BLaER1 treated with 17β-estradiol and CSF1 and Interleukin-3, amounts not matched to agents 10 nM and 100 nM (cell line): ENCODE data around the gene MYLK.

Source experiments
- H3K27ac ChIP-seq, 11 experiments: shearing (Covaris generic); formaldehyde crosslinking; 2 replicates each; pipeline ENCODE4 v1.8.1; 2022
- H3K27me3 ChIP-seq, 11 experiments: shearing (Covaris generic); formaldehyde crosslinking; 2 replicates each; pipeline ENCODE4 v1.8.1; 2022
- H3K36me3 ChIP-seq, 11 experiments: shearing (Covaris generic); formaldehyde crosslinking; 2 replicates each; pipeline ENCODE4 v1.8.1; 2022
- H3K4me1 ChIP-seq, 10 experiments: shearing (Covaris generic); formaldehyde crosslinking; 2 replicates each; pipeline ENCODE4 v1.8.1; 2022
- H3K4me2 ChIP-seq, 11 experiments: shearing (Covaris generic); formaldehyde crosslinking; 2 replicates each; pipeline ENCODE4 v1.8.1; 2022
- H3K4me3 ChIP-seq, 10 experiments: shearing (Covaris generic); formaldehyde crosslinking; 2 replicates each; pipeline ENCODE4 v1.8.1; 2022
- H3K9ac ChIP-seq, 11 experiments: shearing (Covaris generic); formaldehyde crosslinking; 2 replicates each; pipeline ENCODE4 v1.8.1; 2022
- H3K9me3 ChIP-seq, 11 experiments: shearing (Covaris generic); formaldehyde crosslinking; replicated peaks in 1 of 11; 2 replicates each; pipeline ENCODE4 v1.8.1; 2022
- H4K20me1 ChIP-seq, 11 experiments: shearing (Covaris generic); formaldehyde crosslinking; 2 replicates each; pipeline ENCODE4 v1.8.1; 2022
- Cebpa-rat ChIP-seq, 11 experiments: shearing (Covaris generic); IDR thresholded peaks; 2 replicates each; pipeline ENCODE4 v1.8.1; 2022

MYLK gene

DNA sequence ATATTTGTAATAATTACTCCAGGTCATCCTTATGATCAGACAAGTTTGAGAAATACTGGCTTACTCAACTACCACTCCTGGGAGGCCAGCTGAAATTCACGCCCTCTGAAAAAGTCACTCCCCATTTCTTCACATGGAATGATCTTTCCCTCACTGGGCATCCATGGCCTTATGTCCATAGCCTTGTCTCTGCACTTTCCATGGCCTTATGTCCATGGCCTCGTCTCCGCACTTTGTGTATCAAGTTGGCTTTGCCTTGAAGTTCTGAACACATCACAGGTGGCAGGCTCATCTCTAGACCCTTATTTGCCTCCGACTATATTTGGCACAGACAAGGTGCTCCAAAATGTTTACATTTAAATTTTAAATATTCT lies 241.2 kb downstream of the MYLK start:
- Histone ChIP-seq H3K9ac (no peak overlapping the region), H3K36me3 (peaks cover 0 to 81% (median 42%) of the 10 kb centered on the region in 11 experiments; a peak in 14 of 22 replicates), H3K27me3 (no peaks in the 10 kb centered on the region), H3K4me1 (peaks cover 0 to 4% (median 0%) of the 10 kb centered on the region in 10 experiments; a peak in 2 of 20 replicates), H3K9me3 (no peaks in the 10 kb centered on the region), H4K20me1 (no peaks in the 10 kb centered on the region), H3K27ac (no peak overlapping the region), H3K4me3 (no peak overlapping the region), H3K4me2 (no peak overlapping the region)
- TF ChIP-seq Cebpa-rat (IDR thresholded peaks at IDR 0.05): no peak

GRCh38 chr3:123642182-123642956 lies 241.8 kb downstream of the MYLK start:
- Histone ChIP-seq H3K4me2 (0 out of 22 replicates have a peak overlapping the region, but pooled peaks of 1 of the 11 experiments have one; percentile 11), H3K36me3 (peaks cover 0 to 81% (median 43%) of the 10 kb centered on the region in 11 experiments; a peak in 14 of 22 replicates), H3K9me3 (no peaks in the 10 kb centered on the region), H3K9ac (no peak overlapping the region), H3K4me3 (no peak overlapping the region), H3K4me1 (peaks cover 0 to 4% (median 0%) of the 10 kb centered on the region in 10 experiments; a peak in 2 of 20 replicates), H3K27ac (no peak overlapping the region), H4K20me1 (no peaks in the 10 kb centered on the region), H3K27me3 (no peaks in the 10 kb centered on the region)
- no peak for TF ChIP-seq Cebpa-rat (IDR thresholded peaks at IDR 0.05)

DNA sequence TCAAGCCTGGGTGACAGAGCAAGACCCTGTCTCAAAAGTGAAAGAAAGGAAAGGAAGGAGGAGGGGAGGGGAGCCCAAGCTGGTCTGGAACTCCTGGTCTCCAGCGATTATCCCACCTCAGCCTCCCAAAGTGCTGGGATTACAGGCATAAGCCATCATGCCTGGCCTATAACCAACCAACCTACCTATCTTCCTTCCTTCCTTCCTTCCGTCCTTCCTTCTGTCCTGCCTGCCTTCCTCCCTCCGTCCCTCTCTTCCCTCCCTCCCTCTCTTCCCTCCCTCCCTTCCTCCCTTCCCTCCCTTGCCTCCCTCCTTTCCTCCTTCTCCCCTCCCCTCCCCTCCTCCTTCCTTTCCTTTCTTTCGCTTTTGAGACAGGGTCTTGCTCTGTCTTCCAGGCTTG lies 242.6 kb downstream of the MYLK start:
- no peak overlapping the region for H3K9ac ChIP-seq
- H3K36me3 ChIP-seq: peaks cover 0 to 81% (median 41%) of the 10 kb centered on the region in 11 experiments; a peak in 13 of 22 replicates
- H3K4me1 ChIP-seq: peaks cover 0 to 4% (median 0%) of the 10 kb centered on the region in 10 experiments; a peak in 2 of 20 replicates
- no peak overlapping the region for H3K4me2 ChIP-seq
- no peaks in the 10 kb centered on the region for H3K27me3 ChIP-seq
- H4K20me1 ChIP-seq: no peaks in the 10 kb centered on the region
- H3K4me3 ChIP-seq: no peak overlapping the region
- no peak overlapping the region for H3K27ac ChIP-seq
- TF ChIP-seq Cebpa-rat (IDR thresholded peaks at IDR 0.05): no peak
- no peaks in the 10 kb centered on the region for H3K9me3 ChIP-seq

DNA sequence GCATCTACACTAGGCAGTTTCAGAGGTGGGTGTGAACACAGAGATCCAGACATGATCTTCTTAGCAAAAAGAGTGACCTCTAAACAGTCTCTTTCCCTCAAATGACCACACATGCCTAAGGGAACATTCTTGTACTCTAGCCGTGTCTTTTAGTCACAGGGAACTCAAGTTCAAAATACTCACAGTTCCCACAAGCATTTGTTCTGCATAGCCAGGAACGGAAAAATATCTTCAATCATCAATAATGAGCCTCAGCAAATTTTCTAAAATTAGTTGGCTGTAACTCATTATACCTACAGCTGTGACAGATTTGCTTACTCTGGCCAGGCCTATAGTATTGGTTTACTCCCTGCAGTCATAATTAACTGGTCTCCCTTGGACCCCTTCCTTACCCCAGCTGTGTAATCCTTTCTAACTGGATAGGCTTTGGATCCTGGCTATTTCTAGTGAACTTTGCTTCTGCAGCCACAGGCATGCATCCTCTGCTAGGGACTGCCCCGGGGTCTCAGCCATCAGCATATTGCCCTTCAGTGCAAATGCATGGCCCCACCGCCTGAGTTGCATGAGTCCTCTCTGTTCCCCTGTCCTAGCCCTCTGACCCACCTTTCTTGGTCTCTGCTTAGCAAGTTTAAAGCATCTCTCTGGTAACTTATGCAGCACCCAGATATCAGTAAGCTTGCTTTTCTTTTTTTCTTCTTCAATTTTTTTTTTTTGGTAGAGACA lies 243.2 kb downstream of the MYLK start:
- no peak for TF ChIP-seq Cebpa-rat (IDR thresholded peaks at IDR 0.05)
- Histone ChIP-seq H3K4me2 (no peak overlapping the region), H4K20me1 (no peaks in the 10 kb centered on the region), H3K27me3 (no peaks in the 10 kb centered on the region), H3K9me3 (no peaks in the 10 kb centered on the region), H3K9ac (no peak overlapping the region), H3K27ac (no peak overlapping the region), H3K4me3 (no peak overlapping the region), H3K4me1 (peaks cover 0 to 4% (median 0%) of the 10 kb centered on the region in 10 experiments; a peak in 2 of 20 replicates), H3K36me3 (peaks cover 0 to 81% (median 44%) of the 10 kb centered on the region in 11 experiments; a peak in 13 of 22 replicates)

DNA sequence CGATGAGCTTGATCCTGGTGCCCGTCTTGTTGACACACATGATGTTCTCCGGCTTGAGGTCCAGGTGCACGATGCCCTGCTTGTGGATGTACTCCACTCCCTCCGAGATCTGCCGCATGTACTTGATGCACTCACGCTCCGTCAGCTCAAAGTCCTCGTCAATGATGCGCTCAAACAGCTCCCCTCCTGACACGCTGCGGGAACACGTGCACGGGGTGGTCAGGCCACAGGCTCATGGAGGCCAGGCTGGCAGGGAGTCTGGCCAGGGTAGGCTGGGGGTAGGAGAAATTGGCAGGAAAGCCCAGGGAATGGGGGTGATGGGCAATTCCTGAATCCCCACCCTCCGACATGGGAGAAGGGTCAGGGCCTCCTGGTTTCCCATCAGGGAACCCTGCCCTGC lies 243.8 kb downstream of the MYLK start:
- Histone ChIP-seq H3K9me3 (no peaks in the 10 kb centered on the region), H3K9ac (no peak overlapping the region), H3K27me3 (no peaks in the 10 kb centered on the region), H4K20me1 (no peaks in the 10 kb centered on the region), H3K4me1 (peaks cover 0 to 6% (median under 1%) of the 10 kb centered on the region in 10 experiments; a peak in 10 of 20 replicates), H3K27ac (no peak overlapping the region), H3K4me3 (no peak overlapping the region), H3K4me2 (no peak overlapping the region), H3K36me3 (peaks cover 0 to 79% (median 44%) of the 10 kb centered on the region in 11 experiments; a peak in 13 of 22 replicates)
- no peak for TF ChIP-seq Cebpa-rat (IDR thresholded peaks at IDR 0.05)

- H4K20me1 ChIP-seq: no peaks in the 10 kb centered on the region
- H3K4me1 ChIP-seq: peaks cover 9 to 17% (median 12%) of the 10 kb centered on the region in 10 experiments
- no peak overlapping the region for H3K4me2 ChIP-seq
- no peaks in the 10 kb centered on the region for H3K9me3 ChIP-seq
- H3K27me3 ChIP-seq: no peaks in the 10 kb centered on the region
- H3K27ac ChIP-seq: no peak overlapping the region
- H3K9ac ChIP-seq: no peak overlapping the region
- TF ChIP-seq Cebpa-rat (IDR thresholded peaks at IDR 0.05): no peak
- no peak overlapping the region for H3K4me3 ChIP-seq
- peaks cover 0 to 74% (median 37%) of the 10 kb centered on the region in 11 experiments; a peak in 12 of 22 replicates for H3K36me3 ChIP-seq
Measured at GRCh38 chr3:123638936-123639689, 245.0 kb downstream of the MYLK start.

DNA sequence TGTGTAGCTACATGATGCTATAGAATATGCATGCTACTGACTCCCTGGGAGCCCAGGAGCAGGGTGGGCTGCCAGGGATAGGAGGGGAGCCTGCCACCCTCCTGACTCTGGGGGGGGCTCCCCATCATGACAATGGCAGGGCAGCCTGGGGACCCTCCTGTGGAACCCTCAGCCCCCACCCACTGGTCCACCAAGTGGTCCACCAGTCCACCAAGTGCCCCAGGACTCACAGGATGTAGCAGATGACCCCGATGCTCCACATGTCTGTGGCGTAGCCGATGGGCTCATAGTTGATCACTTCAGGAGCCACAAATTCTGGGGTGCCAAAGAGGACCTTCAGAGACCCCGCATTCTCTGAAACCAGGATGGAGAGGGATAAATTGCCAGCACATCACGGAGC lies 246.3 kb downstream of the MYLK start:
- peaks cover 11 to 21% (median 14%) of the 10 kb centered on the region in 10 experiments for H3K4me1 ChIP-seq
- no peak overlapping the region for H3K27ac ChIP-seq
- no peak overlapping the region for H3K4me2 ChIP-seq
- no peak overlapping the region for H3K9ac ChIP-seq
- H3K36me3 ChIP-seq: peaks cover 0 to 74% (median 39%) of the 10 kb centered on the region in 11 experiments; a peak in 14 of 22 replicates
- H3K27me3 ChIP-seq: no peaks in the 10 kb centered on the region
- H4K20me1 ChIP-seq: no peaks in the 10 kb centered on the region
- no peak overlapping the region for H3K4me3 ChIP-seq
- no peaks in the 10 kb centered on the region for H3K9me3 ChIP-seq
- TF ChIP-seq Cebpa-rat (IDR thresholded peaks at IDR 0.05): no peak

- TF ChIP-seq Cebpa-rat (IDR thresholded peaks at IDR 0.05): no peak
- Histone ChIP-seq H3K36me3 (peaks cover 0 to 80% (median 39%) of the 10 kb centered on the region in 11 experiments; a peak in 14 of 22 replicates), H4K20me1 (no peaks in the 10 kb centered on the region), H3K27ac (no peak overlapping the region), H3K9me3 (no peaks in the 10 kb centered on the region), H3K4me1 (peaks cover 11 to 21% (median 16%) of the 10 kb centered on the region in 10 experiments), H3K4me3 (no peak overlapping the region), H3K4me2 (no peak overlapping the region), H3K27me3 (no peaks in the 10 kb centered on the region), H3K9ac (no peak overlapping the region)
Measured at GRCh38 chr3:123637131-123637530, 247.0 kb downstream of the MYLK start.

DNA sequence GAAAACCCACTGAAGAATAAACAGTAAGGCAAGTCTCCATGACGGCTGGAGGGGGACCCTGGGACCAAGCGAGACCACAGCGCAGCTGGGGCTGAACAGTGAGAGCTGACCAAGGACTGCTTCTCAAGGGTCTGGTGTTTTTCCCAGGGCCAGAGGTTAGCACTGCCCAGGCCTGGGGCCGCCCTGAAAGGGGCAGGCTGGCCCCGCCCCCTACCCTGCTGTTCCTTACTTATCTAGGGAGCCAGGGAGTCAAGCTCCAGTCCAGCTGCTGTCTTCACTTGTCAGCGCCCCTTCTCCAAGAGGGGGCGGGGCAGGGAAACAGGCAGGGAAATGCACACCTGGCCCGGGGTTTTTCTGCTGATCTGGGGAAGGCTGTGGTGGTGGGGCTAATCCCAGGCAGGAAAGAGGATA lies 247.7 kb downstream of the MYLK start:
- no peak for TF ChIP-seq Cebpa-rat (IDR thresholded peaks at IDR 0.05)
- Histone ChIP-seq H3K36me3 (peaks cover 0 to 86% (median 39%) of the 10 kb centered on the region in 11 experiments; a peak in 14 of 22 replicates), H3K9me3 (no peaks in the 10 kb centered on the region), H3K9ac (no peak overlapping the region), H3K27ac (no peak overlapping the region), H3K4me3 (no peak overlapping the region), H3K4me2 (no peak overlapping the region), H3K4me1 (peaks cover 11 to 25% (median 15%) of the 10 kb centered on the region in 10 experiments), H4K20me1 (no peaks in the 10 kb centered on the region), H3K27me3 (no peaks in the 10 kb centered on the region)
